Pons (tissue), 1 donor: Measurements from ENCODE around the gene TAF7L.

Experiments used
- DNase-seq: peaks from one replicate; pipeline ENCODE4 v3.0.0-alpha.2; 2016; ENCODE audit warnings: low spot score

Gene TAF7L

GRCh38 chrX:101220662-101221260, 70.4 kb downstream of the TAF7L start:
- DNase-seq, result no peak

GRCh38 chrX:101219864-101220346, 71.2 kb downstream of the TAF7L start:
- no peak for DNase-seq

GRCh38 chrX:101219116-101219863, 71.8 kb downstream of the TAF7L start, which contains the start of gene DRP2:
DRP2 (plus strand) TSS chrX:101219786; CDS start chrX:101231648, 11,862 bp downstream.
- DNase-seq, result no peak
